Heart right ventricle (tissue), 16 donors: Measurements from ENCODE around the gene P4HTM. TPM values are rescaled to one million over a fixed set of nuclear protein-coding genes. Genes with fewer than 3 reads are reported as not detected.

Source experiments
- ATAC-seq, 8 donors: fragments of 200-7000 bp; cut with Tn5 transposase; one replicate each; pipeline ENCODE4 v1.9.1; 2020; ENCODE audit warnings: mild to moderate bottlenecking in 8 of 8, moderate library complexity in 8 of 8, moderate number of reproducible peaks in 1 of 8
- DNase-seq, 2 donors: peaks; one replicate each; pipeline ENCODE4 v3.0.0-alpha.2; 2020
- H3K27ac ChIP-seq, 10 donors: fragments of 200-600 bp; sonication (generic) in 2 of 10; one replicate each; pipeline versions ENCODE4 v1.5.0 to v1.8.0; 2020 to 2022; ENCODE audit warnings: mild to moderate bottlenecking in 3 of 10
- H3K27me3 ChIP-seq, 7 donors: fragments of 200-600 bp; one replicate each; pipeline ENCODE4 v1.8.0; 2021 to 2022; ENCODE audit warnings: mild to moderate bottlenecking in 2 of 7
- H3K36me3 ChIP-seq, 9 donors: fragments of 200-600 bp; sonication (generic) in 1 of 9; one replicate each; pipeline versions ENCODE4 v1.5.0 to v1.8.0; 2020 to 2022; ENCODE audit warnings: mild to moderate bottlenecking in 2 of 9
- H3K4me1 ChIP-seq, 9 donors: fragments of 200-600 bp; sonication (generic) in 1 of 9; one replicate each; pipeline versions ENCODE4 v1.5.0 to v1.8.0; 2020 to 2022; ENCODE audit warnings: mild to moderate bottlenecking in 4 of 9
- H3K4me3 ChIP-seq, 10 donors: fragments of 200-600 bp; sonication (generic) in 2 of 10; one replicate each; pipeline versions ENCODE4 v1.5.0 to v1.8.0; 2020 to 2022; ENCODE audit warnings: mild to moderate bottlenecking in 7 of 10, moderate library complexity in 2 of 10
- H3K9me3 ChIP-seq, 11 donors: fragments of 200-600 bp in 10 of 11; sonication (generic) in 2 of 11; one replicate each; pipeline versions ENCODE4 v1.5.0 to v1.8.0; 2013 to 2022; ENCODE audit warnings: mild to moderate bottlenecking in 2 of 11, control low read depth in 1 of 11, moderate library complexity in 1 of 11
- CTCF ChIP-seq, 9 donors: fragments of 200-600 bp; sonication (generic) in 2 of 9; IDR thresholded peaks; one replicate each; pipeline versions ENCODE4 v1.5.0 to v1.8.0; 2021 to 2022; ENCODE audit warnings: antibody characterized with exemption in 9 of 9, mild to moderate bottlenecking in 5 of 9, moderate library complexity in 1 of 9
- WGBS, 2 donors: extraction: QIAGEN DNeasy Blood & Tissue Kit; methylation state at CpG; one replicate each; pipeline ENCODE4 v1.1.7; 2013; ENCODE audit warnings: inconsistent platforms in 1 of 2; 5-methylcytosine and 5-hydroxymethylcytosine counted together
- intact Hi-C, 10 donors: fragments of 100-400 bp; cut with DNase I; formaldehyde crosslinking; loops; one replicate each; pipeline versions ENCODE4 v1.11.1 to v1.14.2; 2022
- polyA plus RNA-seq, 2 donors: library from polyadenylated mRNA; stranded (reverse); fragments of 200-250 nt; gene quantifications; one replicate each; pipeline ENCODE4 v1.2.3, GENCODE V29; 2013
- total RNA-seq, 10 donors: library from RNA; stranded (reverse); fragmentation: NEBNext Ultra II Directional in 3 of 10; extraction: Animal tissue kit (Norgen Biotek cat#: 25700) in 3 of 10; gene quantifications; one replicate each; pipeline versions ENCODE4 v1.2.1 to v1.2.4, GENCODE V29; 2021 to 2023
- donor health status: Arrhythmogenic right ventricular cardiomyopathy.
- donor health status: ischemic (EF 13 %, LVEDD 7.1; RV severe dilation, severe dysfunction).
- donor health status: healthy with polysubstance abuse.
- donor health status: DM: no; HTN: yes; CAD: no.
- donor health status: DM: no; HTN: no; CAD: no.
- donor health status: ischemic (EF 25% LVEDD 6.9; RV normal size, moderate dysfunction).
- donor health status: ischemic (EF 25% LVEDD 5.7; RV mildly dilated, moderate dysfunction).
- donor health status: healthy.
- donor health status: DM: yes; HTN: yes; CAD: no.
- donor health status: Ischemic cardiomyopathy.
- donor health status: ischemic (EF 35%, LVEDD 5.7; RV mildly dilated, moderate dysfunction).
- donor health status: nonischemic (EF 11% LVEDD 7.7; RV severe dilation, severe dysfunction).
- donor health status: DM: yes; HTN: yes; CAD: no.
- donor health status: PGD.
- donor health status: ischemic (EF 29% LVEDD 5.4; RV normal size, mild dysfunction).
- donor health status: nonischemic (EF 23%, LVEDD 6.1; RV moderate dilation, normal function).

Gene P4HTM
- total and polyA plus RNA-seq, 12 donors = 23.8 to 41.7 (median 30.5) TPM

GRCh38 chr3:48989126-48989795 is 780 bp upstream of the P4HTM start:
- H3K9me3 ChIP-seq = no peaks in the 10 kb centered on the region
- DNase-seq (no peak), ATAC-seq (peak in 2 of 8 donors; percentile 5 to 12)
- peak overlapping the region; percentile 71 to 93 (median 88) for H3K27ac ChIP-seq
- TF ChIP-seq CTCF (IDR thresholded peaks at IDR 0.05) = no peak
- peaks cover 0 to 30% (median 13%) of the 10 kb centered on the region in 9 donors for H3K36me3 ChIP-seq
- peak overlapping the region; percentile 55 to 95 (median 82) for H3K4me3 ChIP-seq
- H3K4me1 ChIP-seq = peaks cover 8 to 40% (median 28%) of the 10 kb centered on the region in 9 donors
- intact Hi-C loops = loop anchor here in 6 of 10 donors (1.0 to 5.0 kb wide), 5 partner anchors 32 to 463 kb away; partner anchors contain the start of genes QRICH1 (in 2 of the 6) and NDUFAF3 (in 1 of the 6)
- 5 to 7% methylated on average over 21 of the region's 21 CpGs for WGBS, 2 donors
- H3K27me3 ChIP-seq = no peaks in the 10 kb centered on the region

- intact Hi-C loops = loop anchor here in 2 of 10 donors (1.0 to 10.0 kb wide), 2 partner anchors 38 to 104 kb away; partner anchors contain the start of genes IMPDH2 (in 1 of the 2) and QRICH1 (in 1 of the 2)
- Histone ChIP-seq H3K27me3 (no peaks in the 10 kb centered on the region), H3K36me3 (peaks cover 0 to 21% (median 6%) of the 10 kb centered on the region in 9 donors), H3K4me1 (peaks cover 8 to 40% (median 26%) of the 10 kb centered on the region in 9 donors), H3K4me3 (peak overlapping the region; percentile 55 to 95 (median 82)), H3K27ac (peak overlapping the region; percentile 71 to 93 (median 88)), H3K9me3 (no peaks in the 10 kb centered on the region)
- 3 to 6% methylated on average over 40 of the region's 40 CpGs for WGBS, 2 donors
- ATAC-seq (peak in 6 of 8 donors; percentile 5 to 35 (median 22)), DNase-seq (peak in 1 of 2 donors; percentile 28)
- no peak for TF ChIP-seq CTCF (IDR thresholded peaks at IDR 0.05)
Measured at GRCh38 chr3:48990636-48991469, 812 bp downstream of the P4HTM start.

GRCh38 chr3:48991851-48992545 is 2.0 kb downstream of the P4HTM start:
- Histone ChIP-seq H3K27me3 (no peaks in the 10 kb centered on the region), H3K36me3 (peaks cover 0 to 21% (median 2%) of the 10 kb centered on the region in 9 donors), H3K27ac (peak overlapping the region in 5 of 10 donors; percentile 86 to 92 (median 88)), H3K4me1 (peaks cover 8 to 40% (median 26%) of the 10 kb centered on the region in 9 donors), H3K4me3 (peak overlapping the region in 6 of 10 donors; percentile 73 to 95 (median 86)), H3K9me3 (no peaks in the 10 kb centered on the region)
- intact Hi-C loops = loop anchor here in 2 of 10 donors (1.0 to 10.0 kb wide), 2 partner anchors 37 to 103 kb away; partner anchors contain the start of genes IMPDH2 (in 1 of the 2) and QRICH1 (in 1 of the 2)
- no peak for TF ChIP-seq CTCF (IDR thresholded peaks at IDR 0.05)
- WGBS, 2 donors = 80% methylated on average over 5 of the region's 5 CpGs
- ATAC-seq (no peak), DNase-seq (no peak)
